HepG2 (cell line): ENCODE measurements around the gene IL32. TPM values are rescaled to one million over a fixed set of nuclear protein-coding genes. Genes with fewer than 3 reads are reported as not detected.

ENCODE experiments used
- ARID5B ChIP-seq: IDR thresholded peaks from 2 replicates; pipeline ENCODE4 v1.4.0; 2020; ENCODE audit warnings: mild to moderate bottlenecking, missing genetic modification reagents
- GLI4 ChIP-seq: sonication (generic); formaldehyde crosslinking; IDR thresholded peaks from 2 replicates; pipeline ENCODE4 v1.5.1; 2020; ENCODE audit warnings: missing genetic modification reagents, mild to moderate bottlenecking, moderate library complexity, borderline replicate concordance
- MBNL3 ChIP-seq: fragments of 250-450 bp; sonication (Bioruptor Pico); conservative IDR thresholded peaks from 2 replicates; pipeline ENCODE4 v1.8.0; 2022; ENCODE audit warnings: mild to moderate bottlenecking, inconsistent platforms
- MNT ChIP-seq: fragments of 450-650 bp; IDR thresholded peaks from 2 replicates; pipeline ENCODE4 v1.6.1; 2016
- MTF2 ChIP-seq: sonication (generic); formaldehyde crosslinking; IDR thresholded peaks from 2 replicates; pipeline ENCODE4 v1.5.0; 2020; ENCODE audit warnings: missing genetic modification reagents, borderline replicate concordance
- MXD3 ChIP-seq: IDR thresholded peaks from 2 replicates; pipeline ENCODE4 v1.6.1; 2016; ENCODE audit warnings: mild to moderate bottlenecking, missing biosample characterization, missing genetic modification reagents
- SNAI1 ChIP-seq: sonication (generic); formaldehyde crosslinking; IDR thresholded peaks from 2 replicates; pipeline ENCODE4 v1.5.0; 2020; ENCODE audit warnings: mild to moderate bottlenecking, missing genetic modification reagents, borderline replicate concordance
- THRA ChIP-seq: sonication (generic); formaldehyde crosslinking; IDR thresholded peaks from 2 replicates; pipeline ENCODE4 v1.4.0; 2020; ENCODE audit warnings: missing genetic modification reagents, borderline replicate concordance
- ZFP91 ChIP-seq: sonication (generic); formaldehyde crosslinking; IDR thresholded peaks from 2 replicates; pipeline ENCODE4 v1.9.0; 2022; ENCODE audit warnings: missing genetic modification reagents, mild to moderate bottlenecking, borderline replicate concordance
- ZFX ChIP-seq: sonication (generic); formaldehyde crosslinking; IDR thresholded peaks from 2 replicates; pipeline ENCODE4 v1.4.0; 2020; ENCODE audit warnings: mild to moderate bottlenecking, low read depth, missing genetic modification reagents, moderate library complexity
- ZNF160 ChIP-seq: sonication (generic); formaldehyde crosslinking; IDR thresholded peaks from 2 replicates; pipeline ENCODE4 v1.8.0; 2022; ENCODE audit warnings: mild to moderate bottlenecking, inconsistent platforms, missing genetic modification reagents
- ZNF362 ChIP-seq: sonication (generic); formaldehyde crosslinking; IDR thresholded peaks from 2 replicates; pipeline ENCODE4 v1.4.0; 2020; ENCODE audit warnings: missing genetic modification reagents, mild to moderate bottlenecking, borderline replicate concordance
- ZNF670 ChIP-seq: sonication (generic); formaldehyde crosslinking; IDR thresholded peaks from 2 replicates; pipeline ENCODE4 v1.8.0; 2022; ENCODE audit warnings: mild to moderate bottlenecking, missing genetic modification reagents, borderline replicate concordance
- ZNF772 ChIP-seq: sonication (generic); formaldehyde crosslinking; IDR thresholded peaks from 2 replicates; pipeline ENCODE4 v1.5.0; 2020; ENCODE audit warnings: mild to moderate bottlenecking, missing genetic modification reagents
- ZSCAN25 ChIP-seq: sonication (generic); formaldehyde crosslinking; IDR thresholded peaks from 2 replicates; pipeline ENCODE4 v1.8.0; 2022; ENCODE audit warnings: mild to moderate bottlenecking, missing genetic modification reagents
- polyA plus RNA-seq, 8 experiments: library from polyadenylated mRNA; depleted of rRNA in 3 of 8; stranded (reverse) in 7 of 8; unstranded in 1 of 8; fragments of >200 nt; fragmentation: Illumina TruSeq in 4 of 8; extraction: Trizol in 4 of 8; gene quantifications; 2 replicates each; pipeline versions ENCODE4 v1.2.1 to v1.2.3, GENCODE V29; 2011 to 2016; ENCODE audit warnings: low read depth in 4 of 8, missing spikeins in 1 of 8, mixed read lengths in 1 of 8; ENCODE audit not compliant: insufficient read depth in 1 of 8
- total RNA-seq, 5 experiments: library from RNA; depleted of rRNA; stranded (reverse); fragments of >200 nt; fragmentation: Illumina TruSeq; extraction: Trizol; gene quantifications; 2 replicates each; pipeline ENCODE4 v1.2.3, GENCODE V29; 2016; ENCODE audit warnings: low read depth in 1 of 5

The IL32 gene
- total and polyA plus RNA-seq, 2 of the 13 experiments (the other 11 are each of a cell fraction or from before 2014, with no cell fraction given) = 115 to 165 TPM

- 0 out of 2 replicates have a peak, but pooled peaks have one; percentile 13 for TF ChIP-seq ZFP91 (CRISPR knock-in tag)
- TF ChIP-seq ARID5B (CRISPR knock-in tag) = 0 out of 2 replicates have a peak, but pooled peaks have one; percentile 9
- TF ChIP-seq ZNF670 (CRISPR knock-in tag) = no peak
- TF ChIP-seq GLI4 (CRISPR knock-in tag) = no peak
- no peak for TF ChIP-seq ZSCAN25 (CRISPR knock-in tag)
- 0 out of 2 replicates have a peak, but pooled peaks have one; percentile 15 for TF ChIP-seq ZFX (CRISPR knock-in tag)
- TF ChIP-seq SNAI1 (CRISPR knock-in tag) = no peak
- TF ChIP-seq MNT = 0 out of 2 replicates have a peak, but pooled peaks have one; percentile 13
- no peak for TF ChIP-seq THRA
- TF ChIP-seq MTF2 = peak; percentile 99
- no peak for TF ChIP-seq ZNF160 (CRISPR knock-in tag)
- TF ChIP-seq MXD3 (CRISPR knock-in tag) = no peak
- no peak for TF ChIP-seq MBNL3 (CRISPR knock-in tag)
- no peak for TF ChIP-seq ZNF362 (CRISPR knock-in tag)
- TF ChIP-seq ZNF772 (CRISPR knock-in tag) = no peak
These were observed 19.4 kb upstream of the IL32 start, which contains the start of gene MMP25 (continued) for GRCh38 chr16:3045758-3046640.
